Large intestine (tissue), 3 donors: Measurements from ENCODE around the gene IZUMO4. TPM values are rescaled to one million over a fixed set of nuclear protein-coding genes. Genes with fewer than 3 reads are reported as not detected.

ENCODE experiments used
- DNase-seq, 2 donors: peaks; one replicate each; pipeline versions ENCODE4 v3.0.0 to v3.0.0-alpha.2; 2013
- H3K27ac ChIP-seq: one replicate; pipeline ENCODE4 v1.5.1; 2013; ENCODE audit warnings: low read length
- H3K27me3 ChIP-seq: 2 replicates; pipeline ENCODE4 v1.6.1; 2013; ENCODE audit warnings: low read length; ENCODE audit not compliant: control insufficient read depth, insufficient read depth
- H3K36me3 ChIP-seq: 2 replicates; pipeline ENCODE4 v1.6.1; 2013; ENCODE audit warnings: low read length; ENCODE audit not compliant: control insufficient read depth, insufficient read depth
- H3K4me1 ChIP-seq: one replicate; pipeline ENCODE4 v1.6.1; 2013; ENCODE audit warnings: low read length; ENCODE audit not compliant: control insufficient read depth, insufficient read depth
- H3K4me3 ChIP-seq: one replicate; pipeline ENCODE4 v1.5.1; 2013; ENCODE audit warnings: low read length
- H3K9me3 ChIP-seq: one replicate; pipeline ENCODE4 v1.6.1; 2013; ENCODE audit warnings: mild to moderate bottlenecking, low read depth, low read length, moderate library complexity; ENCODE audit not compliant: control insufficient read depth
- WGBS: methylation state at CpG from one replicate; pipeline ENCODE4 v1.1.5; 2013; ENCODE audit warnings: low lambda C conversion rate; ENCODE audit not compliant: insufficient coverage; 5-methylcytosine and 5-hydroxymethylcytosine counted together
- polyA plus RNA-seq: library from polyadenylated mRNA; unstranded; fragments of 120-200 nt; gene quantifications from one replicate; pipeline ENCODE4 v1.2.1, GENCODE V29; 2013

IZUMO4 gene
- polyA plus RNA-seq, 1 donor, result 4.4 TPM

DNA sequence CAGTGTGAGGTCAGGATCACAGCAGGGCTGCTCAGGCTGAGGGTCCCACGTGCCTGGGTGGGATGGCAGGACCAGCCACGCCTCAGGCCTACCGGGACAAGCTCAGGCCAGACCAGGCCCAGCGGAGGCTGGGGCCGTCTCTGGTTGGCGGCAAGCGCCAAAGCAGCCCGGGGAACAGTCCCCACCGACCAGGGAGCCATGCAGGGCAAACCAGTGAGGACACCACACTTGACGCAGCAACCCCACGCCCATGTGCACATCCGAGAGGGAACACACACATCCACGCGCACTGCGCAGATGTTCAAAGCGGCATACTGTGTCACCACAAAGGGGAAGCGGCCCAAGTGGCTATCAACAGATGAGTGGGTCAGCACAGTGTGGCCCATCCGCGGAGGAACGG, 15.2 kb downstream of the IZUMO4 start:
- WGBS, result no CpG with 5 or more reads among the region's 20 CpGs
- no peak overlapping the region for H3K4me3 ChIP-seq
- peaks cover 95% of the 10 kb centered on the region for H3K36me3 ChIP-seq
- no peaks in the 10 kb centered on the region for H3K27me3 ChIP-seq
- H3K9me3 ChIP-seq, result no peaks in the 10 kb centered on the region
- H3K27ac ChIP-seq, result no peak overlapping the region
- no peak for DNase-seq
- H3K4me1 ChIP-seq, result no peaks in the 10 kb centered on the region

DNA sequence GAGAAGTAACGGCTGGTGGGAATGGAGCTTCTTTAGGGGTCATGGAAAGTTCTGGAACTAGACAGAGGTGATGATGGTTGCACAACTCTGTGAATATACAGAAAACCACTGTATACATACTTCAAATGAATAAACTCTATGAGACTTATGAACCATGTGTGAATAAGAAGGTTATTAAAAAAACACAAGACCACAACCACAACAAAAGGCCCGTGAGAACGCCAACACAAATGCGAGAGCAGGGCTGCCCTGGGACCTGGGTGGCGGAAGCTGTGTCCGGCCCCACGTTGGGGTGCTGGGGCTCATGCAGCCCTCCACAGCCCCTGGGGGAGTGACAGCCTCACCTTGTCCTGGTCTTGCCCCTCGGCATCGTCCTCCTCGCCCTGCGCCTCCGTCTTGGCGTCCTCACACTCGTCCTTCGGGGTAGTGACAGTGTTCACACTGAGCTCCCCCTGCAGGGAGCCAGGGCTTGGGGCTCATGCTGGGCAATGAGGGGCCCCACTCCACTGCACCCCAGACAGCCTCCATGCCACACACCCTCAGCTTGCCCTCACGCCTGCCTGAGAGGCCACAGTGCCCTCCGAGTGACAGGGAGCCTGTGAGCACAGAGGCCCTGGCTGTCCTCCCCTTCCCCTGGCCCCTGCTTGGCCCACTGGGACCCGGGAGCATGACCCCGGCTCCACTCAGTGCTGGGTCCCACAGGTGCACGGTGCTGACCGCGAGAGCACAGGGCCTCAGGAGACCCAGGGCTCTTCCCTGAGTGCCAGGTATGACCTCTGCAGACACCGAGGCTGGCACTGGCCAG, 16.0 kb downstream of the IZUMO4 start:
- no CpG with 5 or more reads among the region's 23 CpGs for WGBS
- Histone ChIP-seq H3K27ac (no peak overlapping the region), H3K9me3 (no peaks in the 10 kb centered on the region), H3K4me3 (no peak overlapping the region), H3K4me1 (no peaks in the 10 kb centered on the region), H3K27me3 (no peaks in the 10 kb centered on the region), H3K36me3 (peaks cover 98% of the 10 kb centered on the region)
- no peak for DNase-seq

DNA sequence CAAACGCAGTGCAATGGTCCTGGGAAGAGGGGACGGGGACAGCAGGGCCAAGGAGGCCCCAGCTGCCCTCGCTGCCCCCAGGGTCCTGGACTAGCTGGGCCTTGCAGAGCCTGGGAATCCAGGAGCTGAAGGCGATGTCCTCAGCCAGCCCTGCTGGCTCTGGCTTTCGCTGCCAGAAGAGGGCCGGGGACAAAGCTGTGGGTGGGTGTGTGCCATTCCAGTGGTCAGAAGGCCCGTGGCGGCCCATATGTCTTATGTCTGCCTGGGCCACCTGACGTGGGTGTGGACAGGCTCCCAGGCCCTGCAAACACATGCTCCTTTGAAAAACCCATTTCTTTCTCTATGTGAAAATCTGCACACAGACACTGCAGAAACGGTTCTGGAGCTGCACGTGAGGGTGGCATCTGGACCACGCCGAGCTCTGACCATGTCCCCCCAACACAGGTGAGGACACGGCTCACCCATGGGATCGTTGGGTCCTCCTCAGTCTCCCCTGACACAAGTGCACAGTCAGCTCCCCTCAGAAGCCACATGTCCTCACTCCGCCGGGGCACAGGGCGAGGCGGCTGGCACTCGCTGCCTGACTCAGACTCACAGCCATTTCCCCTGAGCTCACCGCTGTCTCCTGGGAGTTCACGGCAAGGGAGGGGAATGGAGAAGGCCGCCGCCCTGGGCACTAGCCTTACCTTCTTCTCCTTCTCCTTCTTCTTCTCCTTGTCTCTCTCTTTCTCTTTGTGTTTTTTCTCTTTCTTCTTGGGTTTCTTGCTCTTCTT, 16.9 kb downstream of the IZUMO4 start:
- H3K27ac ChIP-seq, result no peak overlapping the region
- no peaks in the 10 kb centered on the region for H3K9me3 ChIP-seq
- H3K4me3 ChIP-seq, result no peak overlapping the region
- peaks cover 98% of the 10 kb centered on the region for H3K36me3 ChIP-seq
- no peak for DNase-seq
- WGBS, result no CpG with 5 or more reads among the region's 24 CpGs
- no peaks in the 10 kb centered on the region for H3K27me3 ChIP-seq
- H3K4me1 ChIP-seq, result no peaks in the 10 kb centered on the region

DNA sequence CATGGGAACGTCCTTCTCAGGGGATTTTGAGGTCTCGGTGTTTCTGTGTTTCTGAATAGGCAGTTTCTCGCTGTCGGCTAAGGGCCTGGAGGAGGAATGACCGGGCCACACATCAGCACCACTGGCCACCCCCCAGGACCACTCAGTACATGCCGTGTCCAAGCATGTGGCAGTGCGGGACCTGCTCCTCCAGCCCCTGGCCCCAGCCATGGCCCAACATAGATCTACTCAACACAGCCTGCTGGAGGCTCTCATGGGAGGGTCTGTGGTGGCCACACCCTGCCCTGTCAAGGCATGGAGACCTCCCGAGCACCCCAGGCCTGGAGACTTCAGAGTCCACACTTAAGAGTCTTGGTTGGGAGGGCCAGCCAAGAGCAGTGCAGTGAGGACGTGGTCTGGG, 17.5 kb downstream of the IZUMO4 start:
- 90% methylated on average over 1 of the region's 9 CpGs for WGBS

DNA sequence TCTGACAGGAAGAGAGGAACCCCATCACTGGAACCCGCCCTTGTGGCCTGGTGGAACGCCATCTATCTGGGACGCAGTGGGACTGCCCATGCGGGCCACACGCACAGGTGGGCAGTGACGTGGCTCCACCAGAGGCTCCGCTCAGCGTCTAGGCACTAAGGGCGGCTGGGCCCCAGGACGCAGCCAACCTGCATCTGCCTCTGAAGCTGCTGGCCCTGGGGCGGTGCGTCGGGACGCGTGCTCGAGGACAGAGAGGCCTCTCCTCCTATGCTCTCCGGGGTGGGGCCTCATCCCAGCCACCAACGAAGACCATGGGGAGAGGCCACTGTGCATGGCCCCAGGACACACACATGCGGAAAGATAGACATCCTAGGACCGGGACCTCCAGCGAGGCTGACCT, 18.1 kb downstream of the IZUMO4 start:
- no peaks in the 10 kb centered on the region for H3K9me3 ChIP-seq
- DNase-seq, result no peak
- WGBS, result no CpG with 5 or more reads among the region's 21 CpGs

More for the DNA sequence above, 17.5 kb downstream of the IZUMO4 start:
- Histone ChIP-seq H3K27ac (no peak overlapping the region), H3K9me3 (no peaks in the 10 kb centered on the region), H3K36me3 (peaks cover 97% of the 10 kb centered on the region), H3K4me3 (no peak overlapping the region), H3K4me1 (no peaks in the 10 kb centered on the region), H3K27me3 (no peaks in the 10 kb centered on the region)
- DNase-seq, result no peak

DNA sequence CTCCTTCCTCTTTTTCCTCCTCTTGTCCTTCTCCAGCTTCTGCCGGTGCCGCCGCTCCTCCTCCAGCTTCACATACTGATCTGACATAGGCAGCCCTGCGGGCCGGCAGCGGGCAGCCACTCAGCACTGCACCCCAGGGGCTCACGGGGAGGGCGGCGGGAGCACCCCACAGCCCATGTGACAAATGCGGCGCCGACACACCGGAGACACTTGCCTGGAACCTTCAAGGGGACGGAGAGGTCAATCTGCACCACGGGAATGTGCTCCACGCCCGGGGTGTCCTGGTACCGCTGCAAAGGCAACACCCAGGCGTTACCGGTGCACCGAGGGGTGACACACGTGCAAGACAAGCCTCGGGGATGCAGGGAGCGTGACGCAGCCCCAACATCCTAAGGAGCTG, 18.6 kb downstream of the IZUMO4 start:
- H3K27ac ChIP-seq, result no peak overlapping the region
- WGBS, result no CpG with 5 or more reads among the region's 25 CpGs
- DNase-seq, result no peak
- H3K9me3 ChIP-seq, result no peaks in the 10 kb centered on the region
- no peaks in the 10 kb centered on the region for H3K4me1 ChIP-seq
- H3K27me3 ChIP-seq, result no peaks in the 10 kb centered on the region
- peaks cover 93% of the 10 kb centered on the region for H3K36me3 ChIP-seq
- H3K4me3 ChIP-seq, result no peak overlapping the region

More for the DNA sequence above, 18.1 kb downstream of the IZUMO4 start:
- Histone ChIP-seq H3K27me3 (no peaks in the 10 kb centered on the region), H3K4me1 (no peaks in the 10 kb centered on the region), H3K27ac (no peak overlapping the region), H3K36me3 (peaks cover 94% of the 10 kb centered on the region), H3K4me3 (no peak overlapping the region)

DNA sequence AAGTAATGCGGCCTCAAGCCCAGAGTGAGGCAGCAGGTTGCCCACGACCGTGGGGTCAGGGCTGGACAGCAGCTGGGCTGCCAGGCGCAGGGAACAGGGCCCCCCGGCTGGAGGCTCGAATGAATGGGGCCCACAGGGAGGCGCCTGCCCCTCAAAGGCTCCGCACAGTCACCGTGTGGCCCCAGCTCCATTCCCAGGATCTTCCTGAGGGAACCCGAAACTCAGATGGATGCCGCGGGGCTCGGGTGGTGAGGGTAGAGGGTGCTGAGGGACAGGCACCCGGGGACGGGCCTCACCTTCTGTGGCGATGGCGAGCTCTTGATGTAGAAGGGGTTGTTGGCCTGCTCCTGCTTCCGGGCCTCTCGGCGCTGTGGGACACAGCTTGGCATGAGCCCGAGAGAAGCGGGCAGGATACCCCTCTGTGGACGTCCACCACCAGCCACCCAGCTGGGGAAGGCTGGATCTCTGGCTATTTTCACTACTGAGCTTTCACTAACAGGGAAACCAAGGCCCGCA, 19.3 kb downstream of the IZUMO4 start:
- peaks cover 93% of the 10 kb centered on the region for H3K36me3 ChIP-seq
- no peaks in the 10 kb centered on the region for H3K4me1 ChIP-seq
- no peak overlapping the region for H3K27ac ChIP-seq
- peaks cover 3% of the 10 kb centered on the region for H3K9me3 ChIP-seq
- no peaks in the 10 kb centered on the region for H3K27me3 ChIP-seq
- no peak overlapping the region for H3K4me3 ChIP-seq
- DNase-seq, result no peak
- no CpG with 5 or more reads among the region's 24 CpGs for WGBS

DNA sequence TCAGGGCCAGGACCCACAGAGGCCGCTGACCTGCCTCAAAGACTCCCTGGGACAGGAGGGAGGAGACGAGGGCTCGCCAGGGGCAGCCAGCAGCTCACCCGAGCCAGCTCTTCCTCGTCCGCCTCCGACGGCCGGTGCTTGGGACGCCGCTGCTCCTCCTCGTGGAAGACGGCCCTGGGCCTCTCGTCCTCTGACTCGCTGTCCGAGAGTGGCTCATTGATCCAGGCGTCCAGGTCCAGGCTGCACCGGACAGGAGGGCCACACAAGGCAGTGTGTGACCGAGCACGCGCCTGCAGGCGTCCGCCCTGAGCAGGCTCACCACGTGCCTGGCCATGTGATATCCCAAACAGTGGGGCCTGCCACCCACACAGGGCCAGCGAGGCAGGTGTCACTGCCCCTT, 19.8 kb downstream of the IZUMO4 start:
- DNase-seq, result no peak
- WGBS, result no CpG with 5 or more reads among the region's 25 CpGs
- H3K36me3 ChIP-seq, result peaks cover 93% of the 10 kb centered on the region

DNA sequence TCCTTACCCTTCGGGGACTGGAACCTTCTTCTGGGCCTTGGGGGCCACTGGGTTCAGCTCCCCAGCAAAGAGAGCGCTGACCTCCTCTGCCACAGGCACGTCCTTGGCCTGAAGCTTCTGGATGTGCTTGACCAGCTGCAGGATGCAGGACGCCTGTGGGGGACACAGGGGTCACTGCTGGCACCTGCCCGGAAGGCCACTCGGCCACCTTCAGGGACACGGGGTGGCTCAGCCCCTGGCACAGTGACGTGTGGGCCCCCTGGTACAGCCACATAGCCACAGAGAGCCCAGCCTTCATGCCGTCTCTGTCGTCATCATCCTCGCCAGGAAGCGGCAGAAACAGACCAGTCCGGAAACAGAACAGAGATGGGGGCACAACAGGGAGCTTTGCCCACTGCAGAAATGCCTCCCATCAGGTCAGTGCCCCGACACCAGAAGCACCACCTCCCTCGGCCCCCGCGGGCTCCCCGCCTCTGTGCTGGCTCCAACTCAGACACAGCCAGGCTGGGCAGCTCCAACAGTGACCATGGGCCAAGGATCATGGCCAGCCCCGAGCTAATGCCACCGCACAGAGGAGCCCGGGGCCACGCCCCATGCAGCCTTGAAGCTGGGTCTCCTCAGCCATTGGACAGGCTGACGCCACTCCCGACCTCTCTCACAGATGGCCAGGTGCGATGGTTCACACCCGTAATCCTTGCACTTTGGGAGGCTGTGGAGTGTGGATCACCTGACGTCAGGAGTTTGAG, 20.7 kb downstream of the IZUMO4 start:
- DNase-seq, result no peak
- WGBS, result no CpG with 5 or more reads among the region's 27 CpGs
- Histone ChIP-seq H3K4me1 (no peaks in the 10 kb centered on the region), H3K4me3 (no peak overlapping the region), H3K36me3 (peaks cover 93% of the 10 kb centered on the region), H3K27ac (no peak overlapping the region), H3K9me3 (peaks cover 4% of the 10 kb centered on the region), H3K27me3 (no peaks in the 10 kb centered on the region)

More for the DNA sequence above, 19.8 kb downstream of the IZUMO4 start:
- Histone ChIP-seq H3K4me3 (no peak overlapping the region), H3K4me1 (no peaks in the 10 kb centered on the region), H3K9me3 (peaks cover 4% of the 10 kb centered on the region), H3K27ac (no peak overlapping the region), H3K27me3 (no peaks in the 10 kb centered on the region)

DNA sequence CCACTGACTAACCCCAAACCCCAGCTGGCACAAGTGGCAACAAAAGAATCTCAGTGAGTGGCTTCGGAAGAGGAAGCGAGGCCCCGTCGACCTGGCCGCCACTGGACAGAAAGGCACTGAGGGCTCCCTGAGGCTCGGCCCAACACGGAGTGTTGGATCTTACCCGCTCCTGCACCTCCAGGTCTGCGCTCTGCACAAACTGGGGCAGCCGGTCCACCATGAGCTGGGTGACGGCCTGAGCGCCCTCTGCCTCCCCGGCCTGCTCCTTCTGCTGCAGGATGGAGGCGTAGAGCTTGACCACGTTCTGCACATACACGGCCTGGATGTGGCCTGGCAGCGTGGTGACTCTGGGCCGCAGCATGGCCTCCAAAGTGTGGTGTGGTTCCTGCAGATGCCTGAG, 21.7 kb downstream of the IZUMO4 start:
- H3K9me3 ChIP-seq, result peaks cover 4% of the 10 kb centered on the region
- no peak overlapping the region for H3K27ac ChIP-seq
- no CpG with 5 or more reads among the region's 18 CpGs for WGBS
- no peak for DNase-seq
- H3K4me1 ChIP-seq, result no peaks in the 10 kb centered on the region
- no peaks in the 10 kb centered on the region for H3K27me3 ChIP-seq
- H3K4me3 ChIP-seq, result no peak overlapping the region
- H3K36me3 ChIP-seq, result peaks cover 94% of the 10 kb centered on the region
